ENCODE measurements around the gene NAALADL2.

DNA sequence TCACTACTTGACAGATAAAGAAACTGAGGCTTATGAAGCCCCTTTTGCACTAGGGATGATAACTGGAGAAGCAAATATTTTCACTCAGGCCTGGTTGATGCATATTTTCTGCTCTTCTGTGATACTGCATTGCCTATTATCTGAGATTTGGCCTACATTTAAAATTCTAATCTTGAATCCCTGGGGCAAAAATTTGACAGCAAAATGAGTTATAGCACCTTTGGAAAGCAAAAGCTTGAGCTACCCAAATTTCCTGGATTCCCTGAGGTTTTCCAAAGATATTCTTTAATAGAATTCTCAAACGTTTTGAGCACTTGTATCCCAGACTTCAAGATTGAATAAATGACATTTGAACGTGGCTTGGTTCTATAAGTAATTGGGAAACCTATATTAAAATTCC lies 86.1 kb downstream of the NAALADL2 start:
- TF ChIP-seq EZH2 (IDR thresholded peaks at IDR 0.05) (no peak), POLR2AphosphoS5 (IDR thresholded peaks at IDR 0.05; ENCODE audit: borderline replicate concordance, low read depth, low read length) (no peak)
